Adrenal gland (tissue), 12 donors: Measurements from ENCODE around the gene SSH3. TPM values are rescaled to one million over a fixed set of nuclear protein-coding genes. Genes with fewer than 3 reads are reported as not detected.

Experiments
- DNase-seq, 7 donors: peaks; one replicate each; pipeline ENCODE4 v3.0.0-alpha.2; 2019 to 2020
- H3K27ac ChIP-seq, 5 donors: fragments of 200-600 bp; sonication (generic) in 4 of 5; 1 replicate in 3 of 5; 2 replicates in 2 of 5; pipeline versions ENCODE4 v1.5.1 to v1.8.0; 2016 to 2020; ENCODE audit warnings: mild to moderate bottlenecking in 1 of 5
- H3K27me3 ChIP-seq: fragments of 200-600 bp; 2 replicates; pipeline ENCODE4 v1.8.0; 2021
- H3K36me3 ChIP-seq, 2 donors: fragments of 200-600 bp; replicated peaks in 1 of 2; 1 replicate in 1 of 2; 2 replicates in 1 of 2; pipeline versions ENCODE4 v1.5.1 to v1.8.0; 2018 to 2022
- H3K4me1 ChIP-seq, 2 donors: fragments of 200-600 bp; replicated peaks in 1 of 2; 1 replicate in 1 of 2; 2 replicates in 1 of 2; pipeline versions ENCODE4 v1.5.1 to v1.8.0; 2018 to 2021
- H3K4me3 ChIP-seq, 4 donors: fragments of 200-600 bp; sonication (generic) in 3 of 4; one replicate each; pipeline ENCODE4 v1.5.1; 2016 to 2018
- H3K9me3 ChIP-seq, 3 donors: fragments of 200-600 bp; sonication (generic) in 1 of 3; replicated peaks in 1 of 3; 1 replicate in 2 of 3; 2 replicates in 1 of 3; pipeline versions ENCODE4 v1.5.1 to v1.8.0; 2016 to 2021
- CTCF ChIP-seq, 6 experiments: fragments of 450-650 bp in 4 of 6; fragments of 200-600 bp in 2 of 6; sonication (generic) in 1 of 6; IDR thresholded peaks; 1 replicate in 5 of 6; 2 replicates in 1 of 6; pipeline versions ENCODE4 v1.5.1 to v1.8.0; 2016 to 2021; ENCODE audit warnings: antibody characterized with exemption in 6 of 6, mild to moderate bottlenecking in 2 of 6, moderate library complexity in 1 of 6
- POLR2A ChIP-seq, 2 donors: fragments of 450-650 bp; IDR thresholded peaks; one replicate each; pipeline ENCODE4 v1.6.1; 2017; ENCODE audit warnings: antibody characterized with exemption in 2 of 2, mild to moderate bottlenecking in 2 of 2, moderate library complexity in 1 of 2
- WGBS, 4 donors: extraction: QIAGEN DNeasy Blood & Tissue Kit in 2 of 4; methylation state at CpG; one replicate each; pipeline versions ENCODE4 v1.1.5 to v1.1.7; 2013 to 2017; 5-methylcytosine and 5-hydroxymethylcytosine counted together
- intact Hi-C, 2 donors: fragments of 100-400 bp; cut with DNase I; formaldehyde crosslinking; loops; one replicate each; pipeline versions ENCODE4 v1.14.1 to v1.15.0; 2022 to 2023
- polyA plus RNA-seq, 3 donors: library from polyadenylated mRNA; stranded (reverse); fragments of 200-250 nt in 2 of 3; fragments of 350-450 nt in 1 of 3; fragmentation: Illumina TruSeq in 1 of 3; extraction: RNeasy Lipid Tissue Mini Kit (QIAGEN cat#74804) in 1 of 3; gene quantifications; one replicate each; pipeline ENCODE4 v1.2.3, GENCODE V29; 2013 to 2014
- total RNA-seq, 9 donors: library from RNA; depleted of rRNA in 4 of 9; stranded (reverse); fragments of >200 nt in 4 of 9; fragments of 120-200 nt in 1 of 9; fragmentation: NEBNext Ultra II Directional in 1 of 9; extraction: Animal tissue kit (Norgen Biotek cat#: 25700) in 1 of 9; gene quantifications; one replicate each; pipeline versions ENCODE4 v1.1.0 to v1.2.4, GENCODE V29; 2013 to 2023
- donor health status: healthy with polysubstance abuse.
- donor health status: Bipolar disorder and iron deficiency.
- donor health status: DM: yes; HTN: yes; CAD: no.
- donor health status: DM: no; HTN: no; CAD: no.
- donor health status: DM: no; HTN: no; CAD: no.
- donor health status: DM: yes; HTN: yes; CAD: no.

Gene SSH3
- total and polyA plus RNA-seq, 12 donors: 4.2 to 35.2 (median 24.6) TPM

- Histone ChIP-seq H3K27me3 (no peaks in the 10 kb centered on the region), H3K36me3 (no peaks in the 10 kb centered on the region), H3K9me3 (no peaks in the 10 kb centered on the region), H3K4me3 (no peak overlapping the region), H3K27ac (no peak overlapping the region), H3K4me1 (peaks cover 0 to 12% of the 10 kb centered on the region in 2 donors)
- intact Hi-C loops: no loop called here
- no peak for DNase-seq
- 86 to 93% (median 89%) methylated on average over 1 to 2 of the region's 2 CpGs for WGBS, 4 donors
- TF ChIP-seq POLR2A (IDR thresholded peaks at IDR 0.05) (no peak), CTCF (IDR thresholded peaks at IDR 0.05) (no peak)
Observed at GRCh38 chr11:67320691-67321090, 17.4 kb downstream of the SSH3 start.

GRCh38 chr11:67321313-67321871 is 18.1 kb downstream of the SSH3 start:
- H3K4me1 ChIP-seq: peaks cover 0 to 12% of the 10 kb centered on the region in 2 donors
- no peak for DNase-seq
- intact Hi-C loops: no loop called here
- H3K9me3 ChIP-seq: no peaks in the 10 kb centered on the region
- no peak overlapping the region for H3K27ac ChIP-seq
- TF ChIP-seq CTCF (IDR thresholded peaks at IDR 0.05) (no peak), POLR2A (IDR thresholded peaks at IDR 0.05) (no peak)
- H3K36me3 ChIP-seq: no peaks in the 10 kb centered on the region
- no peak overlapping the region for H3K4me3 ChIP-seq
- no peaks in the 10 kb centered on the region for H3K27me3 ChIP-seq
- WGBS, 4 donors: 86 to 91% (median 87%) methylated on average over 4 to 6 of the region's 6 CpGs

- Histone ChIP-seq H3K27me3 (no peaks in the 10 kb centered on the region), H3K4me1 (peaks cover 0 to 12% of the 10 kb centered on the region in 2 donors), H3K4me3 (no peak overlapping the region), H3K27ac (no peak overlapping the region), H3K36me3 (no peaks in the 10 kb centered on the region), H3K9me3 (no peaks in the 10 kb centered on the region)
- WGBS, 4 donors: 80 to 93% (median 86%) methylated on average over 3 of the region's 3 CpGs
- DNase-seq: no peak
- TF ChIP-seq CTCF (IDR thresholded peaks at IDR 0.05) (no peak), POLR2A (IDR thresholded peaks at IDR 0.05) (no peak)
- intact Hi-C loops: no loop called here
Observed at GRCh38 chr11:67322049-67322448, 18.7 kb downstream of the SSH3 start.

- WGBS, 4 donors: 89 to 94% (median 91%) methylated on average over 7 of the region's 7 CpGs
- TF ChIP-seq CTCF (IDR thresholded peaks at IDR 0.05): no peak
- TF ChIP-seq POLR2A (IDR thresholded peaks at IDR 0.05): no peak
- no peak overlapping the region for H3K27ac ChIP-seq
- H3K4me3 ChIP-seq: no peak overlapping the region
- H3K9me3 ChIP-seq: no peaks in the 10 kb centered on the region
- H3K27me3 ChIP-seq: no peaks in the 10 kb centered on the region
- intact Hi-C loops: no loop called here
- H3K36me3 ChIP-seq: no peaks in the 10 kb centered on the region
- no peak for DNase-seq
- H3K4me1 ChIP-seq: peaks cover 0 to 5% of the 10 kb centered on the region in 2 donors
Observed at GRCh38 chr11:67323526-67323925, 20.2 kb downstream of the SSH3 start.
